OCI-LY1 (cell line): Measurements from ENCODE around the gene TMEM127.
"Not testable (repeated sequence)": the region's sequence is repeated elsewhere in the genome, so short reads cannot be mapped to it uniquely, and the experiment has no call there.

Experiments used
- H2AFZ ChIP-seq: fragments of 200-600 bp; sonication (generic), shearing (Covaris generic); 2 replicates; pipeline ENCODE4 v1.6.0; 2014; ENCODE audit warnings: antibody characterized with exemption, mild to moderate bottlenecking, low read length
- H3F3A ChIP-seq: fragments of 200-600 bp; sonication (generic), shearing (Covaris generic); 2 replicates; pipeline ENCODE4 v1.6.0; 2014; ENCODE audit warnings: mild to moderate bottlenecking, antibody characterized with exemption, low read length, moderate library complexity; ENCODE audit not compliant: insufficient read depth
- H3K27ac ChIP-seq: fragments of 200-600 bp; sonication (generic); 2 replicates; pipeline ENCODE4 v1.5.1; 2014; ENCODE audit warnings: low read length, mixed run types, mild to moderate bottlenecking, low read depth; ENCODE audit not compliant: poor library complexity, severe bottlenecking
- H3K27me3 ChIP-seq: fragments of 200-600 bp; sonication (generic); 2 replicates; pipeline ENCODE4 v1.6.0; 2014; ENCODE audit warnings: antibody characterized with exemption, mild to moderate bottlenecking, low read length, moderate library complexity; ENCODE audit not compliant: insufficient read depth
- H3K36me3 ChIP-seq: fragments of 200-600 bp; sonication (generic); 2 replicates; pipeline ENCODE4 v1.6.1; 2014; ENCODE audit warnings: mild to moderate bottlenecking, antibody characterized with exemption, low read length, moderate library complexity, mixed read lengths; ENCODE audit not compliant: insufficient read depth
- H3K4me1 ChIP-seq: fragments of 200-600 bp; sonication (generic); 2 replicates; pipeline ENCODE4 v1.5.1; 2014; ENCODE audit warnings: mild to moderate bottlenecking, low read length, moderate library complexity; ENCODE audit not compliant: insufficient read depth, severe bottlenecking
- H3K4me2 ChIP-seq: fragments of 200-600 bp; sonication (generic), shearing (Covaris generic); 2 replicates; pipeline ENCODE4 v1.6.1; 2014; ENCODE audit warnings: low read length
- H3K4me3 ChIP-seq: fragments of 200-600 bp; sonication (generic); 2 replicates; pipeline ENCODE4 v1.5.1; 2014; ENCODE audit warnings: low read length, low read depth, mild to moderate bottlenecking, mixed read lengths; ENCODE audit not compliant: poor library complexity, severe bottlenecking
- H3K79me2 ChIP-seq: fragments of 200-600 bp; shearing (Covaris generic); 2 replicates; pipeline ENCODE4 v1.6.1; 2016; ENCODE audit warnings: mixed run types, low read length, mixed read lengths; ENCODE audit not compliant: insufficient read depth
- H3K9ac ChIP-seq: fragments of 200-600 bp; sonication (generic), shearing (Covaris generic); 2 replicates; pipeline ENCODE4 v1.6.1; 2014; ENCODE audit warnings: mild to moderate bottlenecking, low read length, mixed read lengths
- H3K9me2 ChIP-seq: fragments of 200-600 bp; sonication (generic), shearing (Covaris generic); 2 replicates; pipeline ENCODE4 v1.6.1; 2014; ENCODE audit warnings: low read depth, mild to moderate bottlenecking, low read length, mixed read lengths
- H3K9me3 ChIP-seq: fragments of 200-600 bp; shearing (Covaris generic); 2 replicates; pipeline ENCODE4 v1.6.1; 2014; ENCODE audit warnings: low read length, mixed read lengths
- H4K20me1 ChIP-seq: fragments of 200-600 bp; sonication (generic), shearing (Covaris generic); 2 replicates; pipeline ENCODE4 v1.6.0; 2016; ENCODE audit warnings: mild to moderate bottlenecking, low read length; ENCODE audit not compliant: insufficient read depth
- CTCF ChIP-seq: fragments of 200-600 bp; sonication (generic), shearing (Covaris generic); IDR thresholded peaks from 2 replicates; pipeline ENCODE4 v1.5.1; 2017; ENCODE audit warnings: mild to moderate bottlenecking, antibody characterized with exemption, low read length, moderate library complexity, mixed read lengths
- EZH2 ChIP-seq: fragments of 200-600 bp; sonication (generic), shearing (Covaris generic); IDR thresholded peaks from 2 replicates; pipeline ENCODE4 v1.8.0; 2017; ENCODE audit warnings: borderline replicate concordance, mixed run types, mild to moderate bottlenecking, antibody characterized with exemption, low read length, moderate library complexity, mixed read lengths

Gene TMEM127

GRCh38 chr2:96304606-96305005, 38.8 kb upstream of the TMEM127 start:
- H3K79me2 ChIP-seq, result peaks cover 13% of the 10 kb centered on the region
- no peaks in the 10 kb centered on the region for H4K20me1 ChIP-seq
- H2AFZ ChIP-seq, result no peak overlapping the region
- no peaks in the 10 kb centered on the region for H3F3A ChIP-seq
- peaks cover 50% of the 10 kb centered on the region for H3K36me3 ChIP-seq
- peak overlapping the region; percentile 99 for H3K9ac ChIP-seq
- H3K9me3 ChIP-seq, result no peaks in the 10 kb centered on the region
- H3K4me2 ChIP-seq, result peak overlapping the region; percentile 96
- H3K4me3 ChIP-seq, result peak overlapping the region; percentile 94
- no peaks in the 10 kb centered on the region for H3K9me2 ChIP-seq
- peaks cover 26% of the 10 kb centered on the region for H3K4me1 ChIP-seq
- TF ChIP-seq CTCF (no peak), EZH2 (no peak)
- H3K27ac ChIP-seq, result peak overlapping the region; percentile 78
- H3K27me3 ChIP-seq, result no peaks in the 10 kb centered on the region

- H4K20me1 ChIP-seq, result no peaks in the 10 kb centered on the region
- peaks cover 13% of the 10 kb centered on the region for H3K79me2 ChIP-seq
- no peaks in the 10 kb centered on the region for H3K9me3 ChIP-seq
- H3K9me2 ChIP-seq, result no peaks in the 10 kb centered on the region
- H3K27me3 ChIP-seq, result no peaks in the 10 kb centered on the region
- H3K27ac ChIP-seq, result no peak overlapping the region
- peaks cover 77% of the 10 kb centered on the region for H3K36me3 ChIP-seq
- H3K9ac ChIP-seq, result no peak overlapping the region
- no peaks in the 10 kb centered on the region for H3F3A ChIP-seq
- H3K4me3 ChIP-seq, result no peak overlapping the region
- TF ChIP-seq EZH2, result no peak
- no peak for TF ChIP-seq CTCF
- no peak overlapping the region for H3K4me2 ChIP-seq
- H2AFZ ChIP-seq, result no peak overlapping the region
- H3K4me1 ChIP-seq, result peaks cover 21% of the 10 kb centered on the region
These were observed 36.1 kb upstream of the TMEM127 start for GRCh38 chr2:96301865-96302264.

GRCh38 chr2:96296925-96297324, 31.1 kb upstream of the TMEM127 start:
- Histone ChIP-seq H3K9ac (no peak overlapping the region), H3K27ac (no peak overlapping the region), H3K4me3 (no peak overlapping the region), H2AFZ (no peak overlapping the region), H3K9me2 (no peaks in the 10 kb centered on the region), H3K27me3 (no peaks in the 10 kb centered on the region), H3K79me2 (no peaks in the 10 kb centered on the region), H3K36me3 (peaks cover 99% of the 10 kb centered on the region), H4K20me1 (no peaks in the 10 kb centered on the region), H3F3A (no peaks in the 10 kb centered on the region), H3K4me2 (no peak overlapping the region), H3K9me3 (no peaks in the 10 kb centered on the region), H3K4me1 (no peaks in the 10 kb centered on the region)
- TF ChIP-seq EZH2, result no peak
- TF ChIP-seq CTCF, result no peak

GRCh38 chr2:96294271-96294670, 28.5 kb upstream of the TMEM127 start:
- H3K4me2 ChIP-seq, H3K4me1 ChIP-seq, H3K9ac ChIP-seq, H3F3A ChIP-seq, H3K4me3 ChIP-seq, H3K9me2 ChIP-seq, H3K9me3 ChIP-seq, H3K27me3 ChIP-seq, H3K27ac ChIP-seq, H2AFZ ChIP-seq, H4K20me1 ChIP-seq, H3K79me2 ChIP-seq: not testable (repeated sequence)
- peaks cover 99% of the 10 kb centered on the region for H3K36me3 ChIP-seq
